Hepatocyte (in vitro differentiated cells): ENCODE measurements around the gene ELAC2.

Experiments used
- EZH2 ChIP-seq: fragments of 200-600 bp; sonication (generic); IDR thresholded peaks from 2 replicates; pipeline ENCODE4 v1.6.1; 2016; ENCODE audit warnings: antibody characterized with exemption, mild to moderate bottlenecking, borderline replicate concordance
- EZH2phosphoT487 ChIP-seq: fragments of 200-600 bp; sonication (generic); IDR thresholded peaks from one replicate; pipeline ENCODE4 v1.6.1; 2018; ENCODE audit warnings: antibody characterized with exemption, mild to moderate bottlenecking, low read depth, moderate library complexity; ENCODE audit not compliant: unreplicated experiment, severe bottlenecking
- TF ChIP-seq, protein P1 (sequence below): fragments of 200-600 bp; sonication (generic); IDR thresholded peaks from 2 replicates; pipeline ENCODE4 v1.5.1; 2016; ENCODE audit warnings: antibody characterized with exemption, mild to moderate bottlenecking; ENCODE audit not compliant: poor library complexity

DNA sequence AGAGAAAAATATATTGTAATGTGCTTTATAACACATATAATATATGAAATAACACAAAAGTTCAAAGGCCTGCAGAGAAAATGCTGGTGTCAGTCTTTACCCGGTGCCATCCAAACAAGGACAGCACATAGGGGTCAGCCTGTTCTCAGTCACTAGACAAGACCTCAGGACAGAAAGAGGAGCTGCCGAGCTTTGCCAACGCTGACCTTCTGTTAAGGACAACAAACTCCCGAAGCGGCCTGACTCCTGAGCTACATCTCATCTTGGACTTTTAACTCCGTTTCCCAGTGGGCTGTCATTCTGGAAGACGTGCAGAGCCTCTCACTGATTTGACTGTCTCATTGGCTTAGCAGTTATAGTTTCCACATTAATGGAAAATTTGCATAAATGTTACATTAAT, 6.9 kb downstream of the ELAC2 start:
- TF ChIP-seq, protein P1, sequence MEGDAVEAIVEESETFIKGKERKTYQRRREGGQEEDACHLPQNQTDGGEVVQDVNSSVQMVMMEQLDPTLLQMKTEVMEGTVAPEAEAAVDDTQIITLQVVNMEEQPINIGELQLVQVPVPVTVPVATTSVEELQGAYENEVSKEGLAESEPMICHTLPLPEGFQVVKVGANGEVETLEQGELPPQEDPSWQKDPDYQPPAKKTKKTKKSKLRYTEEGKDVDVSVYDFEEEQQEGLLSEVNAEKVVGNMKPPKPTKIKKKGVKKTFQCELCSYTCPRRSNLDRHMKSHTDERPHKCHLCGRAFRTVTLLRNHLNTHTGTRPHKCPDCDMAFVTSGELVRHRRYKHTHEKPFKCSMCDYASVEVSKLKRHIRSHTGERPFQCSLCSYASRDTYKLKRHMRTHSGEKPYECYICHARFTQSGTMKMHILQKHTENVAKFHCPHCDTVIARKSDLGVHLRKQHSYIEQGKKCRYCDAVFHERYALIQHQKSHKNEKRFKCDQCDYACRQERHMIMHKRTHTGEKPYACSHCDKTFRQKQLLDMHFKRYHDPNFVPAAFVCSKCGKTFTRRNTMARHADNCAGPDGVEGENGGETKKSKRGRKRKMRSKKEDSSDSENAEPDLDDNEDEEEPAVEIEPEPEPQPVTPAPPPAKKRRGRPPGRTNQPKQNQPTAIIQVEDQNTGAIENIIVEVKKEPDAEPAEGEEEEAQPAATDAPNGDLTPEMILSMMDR = no peak
- TF ChIP-seq EZH2 (no peak), EZH2phosphoT487 (no peak)
